IMR-90 (cell line): ENCODE measurements around the gene EIF4H. TPM values are rescaled to one million over a fixed set of nuclear protein-coding genes. Genes with fewer than 3 reads are reported as not detected.

Experiments used
- ATAC-seq: fragments of 200-7000 bp; cut with Tn5 transposase; 2 replicates; pipeline ENCODE4 v1.9.1; 2020; ENCODE audit warnings: low read depth, mild to moderate bottlenecking, moderate library complexity
- BruUV-seq: library from RNA; stranded (reverse); fragments of 400-500 nt; replicated peaks from 2 replicates; lab custom pipeline; 2021; lab: Mats Ljungman, UMichigan
- CTCF ChIA-PET: fragments of 300-600 bp; formaldehyde crosslinking; extraction: SDS; loops from one replicate; lab custom pipeline; 2021; ENCODE audit warnings: antibody characterized with exemption; lab: Yijun Ruan, JAX
- POLR2A ChIA-PET: fragments of 300-600 bp; sonication (Branson Sonifier 250); formaldehyde crosslinking; loops from one replicate; lab custom pipeline; 2022; ENCODE audit warnings: antibody characterized with exemption; ENCODE audit not compliant: unreplicated experiment; lab: Charles Lee
- DNase-seq: peaks from one replicate; pipeline ENCODE4 v3.0.0; 2013
- H2AFZ ChIP-seq: replicated peaks from 2 replicates; pipeline ENCODE3; 2013; ENCODE audit warnings: low read length, mild to moderate bottlenecking; ENCODE audit not compliant: poor library complexity
- H2AK5ac ChIP-seq: 2 replicates; pipeline ENCODE4 v1.6.1; 2013; ENCODE audit warnings: low read depth, low read length, inconsistent platforms
- H2AK9ac ChIP-seq: replicated peaks from 2 replicates; pipeline ENCODE3; 2013; ENCODE audit warnings: mild to moderate bottlenecking, low read depth, low read length, moderate library complexity; ENCODE audit not compliant: poor library complexity
- H2BK120ac ChIP-seq: 2 replicates; pipeline ENCODE4 v1.6.1; 2013; ENCODE audit warnings: low read depth, low read length, inconsistent platforms
- H2BK15ac ChIP-seq: 3 replicates; pipeline ENCODE4 v1.6.1; 2013; ENCODE audit warnings: low read depth, low read length, inconsistent platforms
- H2BK20ac ChIP-seq: 2 replicates; pipeline ENCODE4 v1.6.1; 2013; ENCODE audit warnings: low read depth, mild to moderate bottlenecking, inconsistent platforms, low read length, moderate library complexity
- H2BK5ac ChIP-seq: 2 replicates; pipeline ENCODE4 v1.6.1; 2013; ENCODE audit warnings: mild to moderate bottlenecking, low read depth, low read length, inconsistent platforms; ENCODE audit not compliant: poor library complexity, severe bottlenecking
- H3K14ac ChIP-seq: replicated peaks from 2 replicates; pipeline ENCODE4 v1.6.1; 2013; ENCODE audit warnings: low read depth, low read length, inconsistent platforms
- H3K18ac ChIP-seq: 2 replicates; pipeline ENCODE4 v1.6.1; 2013; ENCODE audit warnings: low read depth, low read length, control low read depth
- H3K23ac ChIP-seq: 2 replicates; pipeline ENCODE4 v1.6.1; 2013; ENCODE audit warnings: low read depth, low read length, inconsistent platforms
- H3K27ac ChIP-seq: 2 replicates; pipeline ENCODE4 v1.5.1; 2013; ENCODE audit warnings: mild to moderate bottlenecking, control low read depth, low read length; ENCODE audit not compliant: insufficient read depth
- H3K27me3 ChIP-seq: 2 replicates; pipeline ENCODE4 v1.6.1; 2013; ENCODE audit warnings: low read length; ENCODE audit not compliant: control insufficient read depth, insufficient read depth
- H3K36me3 ChIP-seq: 2 replicates; pipeline ENCODE4 v1.6.1; 2013; ENCODE audit warnings: low read length, mixed read lengths; ENCODE audit not compliant: control insufficient read depth, insufficient read depth
- H3K4ac ChIP-seq: 2 replicates; pipeline ENCODE4 v1.6.1; 2013; ENCODE audit warnings: low read depth, low read length, inconsistent platforms
- H3K4me1 ChIP-seq: 2 replicates; pipeline ENCODE4 v1.6.1; 2013; ENCODE audit warnings: low read length, mixed read lengths; ENCODE audit not compliant: control insufficient read depth, insufficient read depth
- H3K4me2 ChIP-seq: 2 replicates; pipeline ENCODE4 v1.6.1; 2013; ENCODE audit warnings: low read depth, mild to moderate bottlenecking, control low read depth, low read length, moderate library complexity
- H3K4me3 ChIP-seq: 2 replicates; pipeline ENCODE4 v1.5.1; 2013; ENCODE audit warnings: low read depth, mild to moderate bottlenecking, control low read depth, low read length, moderate library complexity; ENCODE audit not compliant: insufficient read depth
- H3K56ac ChIP-seq: 2 replicates; pipeline ENCODE4 v1.6.1; 2013; ENCODE audit warnings: low read length, inconsistent platforms; ENCODE audit not compliant: insufficient read depth; ENCODE audit errors: extremely low read depth
- H3K79me1 ChIP-seq, 2 experiments: 2 replicates each; pipeline ENCODE4 v1.6.1; 2013; ENCODE audit warnings: low read length in 2 of 2, inconsistent platforms in 1 of 2, low read depth in 1 of 2
- H3K9ac ChIP-seq: 2 replicates; pipeline ENCODE4 v1.6.1; 2013; ENCODE audit warnings: low read depth, low read length, control low read depth
- H3K9me1 ChIP-seq: 2 replicates; pipeline ENCODE4 v1.6.1; 2013; ENCODE audit warnings: low read length, inconsistent platforms; ENCODE audit not compliant: insufficient read depth
- H3K9me3 ChIP-seq: 2 replicates; pipeline ENCODE4 v1.6.1; 2013; ENCODE audit warnings: low read length; ENCODE audit not compliant: control insufficient read depth, insufficient read depth
- H4K20me1 ChIP-seq: 2 replicates; pipeline ENCODE4 v1.6.1; 2013; ENCODE audit warnings: low read length, inconsistent platforms; ENCODE audit not compliant: insufficient read depth
- H4K5ac ChIP-seq: 2 replicates; pipeline ENCODE4 v1.6.1; 2013; ENCODE audit warnings: mild to moderate bottlenecking, low read depth, low read length, control low read depth
- H4K8ac ChIP-seq, 2 experiments: 2 replicates each; pipeline ENCODE4 v1.6.1; 2013; ENCODE audit warnings: low read depth in 2 of 2, low read length in 2 of 2, control low read depth in 1 of 2, inconsistent platforms in 1 of 2
- H4K91ac ChIP-seq: 2 replicates; pipeline ENCODE4 v1.6.1; 2013; ENCODE audit warnings: low read depth, low read length, inconsistent platforms; ENCODE audit not compliant: insufficient read depth
- BHLHE40 ChIP-seq: fragments of 150-350 bp; IDR thresholded peaks from 2 replicates; pipeline ENCODE4 v1.6.1; 2016; ENCODE audit warnings: mild to moderate bottlenecking, low read depth, low read length
- CEBPB ChIP-seq: IDR thresholded peaks from 2 replicates; pipeline ENCODE4 v1.6.1; 2012; ENCODE audit warnings: low read depth, low read length, improper control_type of control experiment
- CHD1 ChIP-seq: IDR thresholded peaks from 2 replicates; pipeline ENCODE4 v1.6.1; 2012; ENCODE audit warnings: low read depth, low read length, improper control_type of control experiment
- MAFK ChIP-seq: IDR thresholded peaks from 2 replicates; pipeline ENCODE4 v1.6.1; 2012; ENCODE audit warnings: low read depth, low read length, improper control_type of control experiment
- MAZ ChIP-seq: IDR thresholded peaks from 2 replicates; pipeline ENCODE4 v1.6.1; 2012; ENCODE audit warnings: low read depth, mild to moderate bottlenecking, low read length, improper control_type of control experiment, moderate library complexity, borderline replicate concordance
- MXI1 ChIP-seq: IDR thresholded peaks from 2 replicates; pipeline ENCODE4 v1.6.1; 2012; ENCODE audit warnings: low read depth, mild to moderate bottlenecking, low read length, moderate library complexity, borderline replicate concordance
- NFE2L2 ChIP-seq: fragments of 150-350 bp; IDR thresholded peaks from 2 replicates; pipeline ENCODE4 v1.6.1; 2016; ENCODE audit warnings: low read depth, mild to moderate bottlenecking, low read length
- POLR2A ChIP-seq: IDR thresholded peaks from 2 replicates; pipeline ENCODE4 v1.6.1; 2012; ENCODE audit warnings: mild to moderate bottlenecking, low read depth, low read length
- RCOR1 ChIP-seq: IDR thresholded peaks from 2 replicates; pipeline ENCODE4 v1.6.1; 2012; ENCODE audit warnings: mild to moderate bottlenecking, low read length, improper control_type of control experiment; ENCODE audit not compliant: insufficient replicate concordance
- RFX5 ChIP-seq: IDR thresholded peaks from 2 replicates; pipeline ENCODE4 v1.8.0; 2012; ENCODE audit warnings: low read depth, mild to moderate bottlenecking, low read length, moderate library complexity
- SMC3 ChIP-seq: fragments of 150-350 bp; IDR thresholded peaks from 2 replicates; pipeline ENCODE4 v1.6.1; 2016; ENCODE audit warnings: low read depth, mild to moderate bottlenecking, antibody characterized with exemption, low read length, moderate library complexity
- WGBS, 2 experiments: methylation state at CpG; one replicate each; pipeline versions ENCODE4 v1.1.5 to v1.1.7; 2013; ENCODE audit warnings: missing lambda C conversion rate in 2 of 2; ENCODE audit not compliant: insufficient read length in 1 of 2; ENCODE audit errors: extremely low coverage in 2 of 2; 5-methylcytosine and 5-hydroxymethylcytosine counted together
- dilution Hi-C: fragments of 300-500 bp; cut with HindIII; formaldehyde crosslinking; loops from one replicate; pipeline ENCODE4 v1.14.3; 2018; ENCODE audit warnings: low sequenced_read_pairs; ENCODE audit not compliant: unreplicated experiment
- in situ Hi-C: fragments of 300-500 bp; cut with MboI; formaldehyde crosslinking; loops from 3 replicates; pipeline ENCODE4 v1.14.3; 2019; ENCODE audit warnings: low sequenced_read_pairs, inconsistent platforms, mixed read lengths
- intact Hi-C: fragments of 100-400 bp; cut with micrococcal nuclease; formaldehyde crosslinking; loops from 2 replicates; pipeline ENCODE4 v1.10.0; 2022
- polyA plus RNA-seq, 3 experiments: library from polyadenylated mRNA; depleted of rRNA; stranded (reverse); fragments of >200 nt; gene quantifications; 2 replicates each; pipeline ENCODE4 v1.2.3, GENCODE V29; 2012; ENCODE audit warnings: low replicate concordance in 1 of 3
- total RNA-seq: library from RNA; depleted of rRNA; stranded (reverse); fragments of >200 nt; gene quantifications from 2 replicates; pipeline ENCODE4 v1.2.3, GENCODE V29; 2012
- TF ChIP-seq, protein P1 (sequence below): fragments of 150-350 bp; IDR thresholded peaks from 2 replicates; pipeline ENCODE4 v1.6.1; 2017; ENCODE audit warnings: mild to moderate bottlenecking, antibody characterized with exemption, low read length, low read depth

Gene EIF4H
- total and polyA plus RNA-seq, 2 of the 4 experiments (the other 2 are of a cell fraction), result 241 to 321 TPM

- H2BK120ac ChIP-seq, result no peak overlapping the region
- no peak overlapping the region for H3K18ac ChIP-seq
- no peaks in the 10 kb centered on the region; the same call in 1 of the 2 replicates for H3K9me1 ChIP-seq
- peaks cover 41% of the 10 kb centered on the region for H3K36me3 ChIP-seq
- H2AK5ac ChIP-seq, result no peak overlapping the region
- peaks cover 0 to 10% of the 10 kb centered on the region in 2 experiments; a peak in 3 of 4 replicates for H3K79me1 ChIP-seq
- no peak overlapping the region for H2AK9ac ChIP-seq
- H2BK15ac ChIP-seq, result no peak overlapping the region
- H3K23ac ChIP-seq, result no peak overlapping the region
- no peak overlapping the region for H2AFZ ChIP-seq
- ChIA-PET POLR2A (no interaction called here), CTCF (no interaction called here)
- 0 out of 2 replicates have a peak, but pooled peaks cover 3% of the 10 kb centered on the region for H4K20me1 ChIP-seq
- in situ Hi-C loops, result loop anchor here (25.0 kb wide), 1 partner anchor 122 kb away; no protein-coding TSS in a partner anchor
- no peak overlapping the region for H2BK20ac ChIP-seq
- ATAC-seq (no peak), DNase-seq (no peak)
- no peaks in the 10 kb centered on the region for H3K27me3 ChIP-seq
- no peak for TF ChIP-seq CHD1
- no peak for TF ChIP-seq MXI1
- TF ChIP-seq CEBPB, result no peak
- no peak for TF ChIP-seq SMC3
- no peak for TF ChIP-seq RCOR1
- no peak for TF ChIP-seq NFE2L2
- no peak for TF ChIP-seq RFX5
- TF ChIP-seq MAFK, result no peak
- TF ChIP-seq, protein P1, sequence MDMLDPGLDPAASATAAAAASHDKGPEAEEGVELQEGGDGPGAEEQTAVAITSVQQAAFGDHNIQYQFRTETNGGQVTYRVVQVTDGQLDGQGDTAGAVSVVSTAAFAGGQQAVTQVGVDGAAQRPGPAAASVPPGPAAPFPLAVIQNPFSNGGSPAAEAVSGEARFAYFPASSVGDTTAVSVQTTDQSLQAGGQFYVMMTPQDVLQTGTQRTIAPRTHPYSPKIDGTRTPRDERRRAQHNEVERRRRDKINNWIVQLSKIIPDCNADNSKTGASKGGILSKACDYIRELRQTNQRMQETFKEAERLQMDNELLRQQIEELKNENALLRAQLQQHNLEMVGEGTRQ, result no peak
- no peak for TF ChIP-seq BHLHE40
- TF ChIP-seq POLR2A, result no peak
- no peak for TF ChIP-seq MAZ
- H3K14ac ChIP-seq, result no peak overlapping the region
- H2BK5ac ChIP-seq, result no peak overlapping the region
- intact Hi-C loops, result no loop called here
- H4K91ac ChIP-seq, result no peak overlapping the region
- no peak overlapping the region for H3K4ac ChIP-seq
- H3K4me1 ChIP-seq, result no peaks in the 10 kb centered on the region
- no peak overlapping the region for H3K4me3 ChIP-seq
- no peak overlapping the region for H4K8ac ChIP-seq
- BruUV-seq, result no TSS peak
- no peak overlapping the region for H3K27ac ChIP-seq
- H3K56ac ChIP-seq, result no peak overlapping the region
- dilution Hi-C loops, result no loop called here
- no peak overlapping the region for H3K4me2 ChIP-seq
- H4K5ac ChIP-seq, result no peak overlapping the region
- no peaks in the 10 kb centered on the region for H3K9me3 ChIP-seq
- no CpG with 5 or more reads among the region's 4 CpGs for WGBS, 2 experiments
- no peak overlapping the region for H3K9ac ChIP-seq
Measured at GRCh38 chr7:74240482-74240881, 66.3 kb downstream of the EIF4H start.
